HG03439 (cell line): ENCODE measurements around the gene B3GALT6.
"Not testable (repeated sequence)": the region's sequence is repeated elsewhere in the genome, so short reads cannot be mapped to it uniquely, and the experiment has no call there.

ENCODE experiments used
- ATAC-seq: cut with Tn5 transposase; IDR thresholded peaks from one replicate; pipeline ENCODE4 v1.9.1; 2021; ENCODE audit warnings: mild to moderate bottlenecking, moderate library complexity; ENCODE audit not compliant: unreplicated experiment

Gene B3GALT6

GRCh38 chr1:1242461-1243265, 10.6 kb downstream of the B3GALT6 start:
- ATAC-seq = no peak

DNA sequence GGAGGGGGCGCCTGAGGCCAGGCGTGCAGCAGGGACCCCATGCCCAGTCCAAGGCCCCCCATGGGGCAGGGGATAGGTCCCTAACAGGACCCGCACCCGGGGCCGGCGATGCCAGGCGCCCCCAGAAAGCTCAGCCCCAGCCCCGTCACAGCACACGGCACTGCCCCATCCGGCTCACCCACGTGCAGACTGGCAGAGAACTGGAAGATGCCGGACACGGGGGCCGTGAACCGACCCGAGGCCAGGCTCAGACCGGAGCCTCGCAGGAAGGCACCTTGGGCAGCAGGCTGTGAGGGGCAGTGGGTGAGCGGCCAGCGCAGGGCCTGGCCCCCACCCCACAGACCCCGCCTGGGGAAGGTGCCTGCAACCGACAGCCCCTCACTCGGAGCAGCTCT, 11.2 kb downstream of the B3GALT6 start:
- ATAC-seq = no peak

DNA sequence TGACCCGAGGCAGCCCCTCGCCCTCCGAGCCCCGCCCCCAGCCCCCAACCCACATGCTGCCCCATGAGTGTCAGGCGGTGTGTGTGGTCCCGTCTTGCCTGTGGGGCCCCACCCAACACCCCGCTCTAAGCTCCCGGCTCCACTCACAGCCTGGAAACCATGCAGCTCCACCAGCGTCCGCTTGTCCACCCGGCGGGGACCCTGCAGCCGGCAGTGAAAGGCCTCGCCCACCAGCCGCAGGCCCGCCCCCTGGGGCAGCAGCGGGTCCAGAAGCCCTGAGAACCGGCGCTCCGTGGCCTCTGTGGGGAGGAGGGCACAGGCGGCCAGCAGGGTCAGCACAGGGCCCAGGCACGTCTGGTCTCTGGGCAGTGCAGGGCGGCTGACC, 11.8 kb downstream of the B3GALT6 start:
- no peak for ATAC-seq

GRCh38 chr1:1244192-1244811, 12.3 kb downstream of the B3GALT6 start:
- no peak for ATAC-seq

DNA sequence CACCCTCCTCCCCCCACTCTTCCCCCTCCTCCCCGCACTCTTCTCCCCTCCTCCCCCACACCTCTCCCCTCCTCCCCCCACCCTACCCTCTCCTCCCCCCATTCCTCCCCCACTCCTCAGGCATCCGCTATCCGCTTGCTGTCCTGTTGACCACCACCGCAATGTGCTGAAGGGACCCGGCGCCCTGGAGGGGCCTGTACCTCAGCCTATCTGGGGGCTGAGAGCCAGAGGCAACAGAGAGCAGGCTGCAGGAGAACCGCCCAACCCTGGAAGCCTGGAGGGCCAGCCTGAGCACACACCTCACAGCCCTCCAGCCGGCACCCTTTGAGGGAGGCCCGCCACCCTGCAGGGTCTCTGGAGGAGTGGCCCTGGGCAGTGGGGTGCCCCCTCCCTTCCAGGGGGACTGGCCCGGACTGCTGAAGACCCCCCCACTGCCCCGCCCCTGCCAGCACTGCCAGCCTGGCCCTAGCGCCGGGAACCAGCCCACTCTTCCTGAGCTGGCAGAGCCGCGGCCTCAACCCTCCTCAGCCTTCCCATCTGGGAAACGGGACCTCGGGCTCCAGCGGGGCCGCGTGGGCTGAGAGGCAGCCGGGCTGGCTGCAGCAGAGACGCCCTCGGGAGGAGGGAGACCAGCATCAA, 13.3 kb downstream of the B3GALT6 start:
- ATAC-seq = no peak

GRCh38 chr1:1245817-1246576, 14.0 kb downstream of the B3GALT6 start:
- ATAC-seq = no peak

- ATAC-seq = no peak
Measured at GRCh38 chr1:1246577-1247340, 14.7 kb downstream of the B3GALT6 start, which contains the start of gene C1QTNF12. Gene C1QTNF12 (minus strand): TSS chr1:1246722. CDS start chr1:1246690, 32 bp downstream.

DNA sequence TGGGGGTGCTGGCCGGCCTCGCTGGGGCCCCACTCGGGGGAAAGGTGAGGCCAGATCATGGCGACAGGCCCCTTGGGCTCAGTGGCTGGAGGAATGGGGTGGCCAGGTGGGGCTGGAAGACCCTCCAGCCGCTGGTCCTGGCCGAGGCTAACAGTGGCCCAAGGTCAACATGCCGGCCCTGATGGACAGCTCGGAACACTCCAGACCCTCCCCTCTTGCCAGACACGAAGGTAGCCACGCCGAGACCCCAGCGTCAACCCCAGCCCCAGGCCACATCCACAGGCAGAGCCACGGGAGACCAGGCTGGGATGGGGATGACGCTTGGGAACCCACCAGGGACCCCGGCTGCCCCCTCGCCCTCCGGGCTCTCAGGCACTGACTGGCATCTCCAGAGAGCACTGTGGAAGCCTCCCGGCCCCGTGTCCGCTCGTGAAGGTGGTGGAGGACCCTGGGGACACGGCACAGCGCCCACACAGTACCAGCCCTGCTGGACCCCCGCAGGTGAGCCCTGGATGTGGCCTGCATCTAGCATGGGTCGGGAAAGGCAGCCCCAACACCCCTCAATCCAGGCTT, 15.4 kb downstream of the B3GALT6 start:
- ATAC-seq = no peak

DNA sequence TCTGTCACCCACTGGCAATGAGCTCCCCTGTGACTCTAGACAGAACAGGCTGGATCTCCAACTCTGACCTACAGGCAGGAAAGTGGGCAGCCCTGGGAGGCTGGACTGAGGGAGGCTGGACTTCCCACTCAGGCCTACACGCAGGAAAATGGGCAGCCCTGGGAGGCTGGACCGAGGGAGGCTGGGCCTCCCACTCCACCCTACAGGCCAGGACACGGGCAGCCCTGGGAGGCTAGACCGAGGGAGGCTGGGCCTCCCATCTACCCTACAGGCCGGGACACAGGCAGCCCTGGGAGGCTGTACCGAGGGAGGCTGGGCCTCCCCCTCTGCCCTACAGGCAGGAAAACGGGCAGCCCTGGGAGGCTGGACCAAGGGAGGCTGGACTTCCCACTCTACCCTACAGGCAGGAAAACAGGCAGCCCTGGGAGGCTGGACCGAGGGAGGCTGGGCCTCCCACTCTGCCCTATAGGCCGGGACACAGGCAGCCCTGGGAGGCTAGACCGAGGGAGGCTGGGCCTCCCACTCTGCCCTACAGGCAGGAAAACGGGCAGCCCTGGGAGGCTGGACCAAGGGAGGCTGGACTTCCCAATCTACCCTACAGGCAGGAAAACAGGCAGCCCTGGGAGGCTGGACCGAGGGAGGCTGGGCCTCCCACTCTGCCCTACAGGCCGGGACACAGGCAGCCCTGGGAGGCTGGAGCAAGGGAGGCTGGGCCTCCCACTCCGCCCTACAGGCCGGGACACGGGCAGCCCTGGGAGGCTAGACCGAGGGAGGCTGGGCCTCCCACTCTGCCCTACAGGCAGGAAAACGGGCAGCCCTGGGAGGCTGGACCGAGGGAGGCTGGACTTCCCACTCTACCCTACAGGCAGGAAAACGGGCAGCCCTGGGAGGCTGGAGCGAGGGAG, 16.2 kb downstream of the B3GALT6 start:
- not testable (repeated sequence) for ATAC-seq

DNA sequence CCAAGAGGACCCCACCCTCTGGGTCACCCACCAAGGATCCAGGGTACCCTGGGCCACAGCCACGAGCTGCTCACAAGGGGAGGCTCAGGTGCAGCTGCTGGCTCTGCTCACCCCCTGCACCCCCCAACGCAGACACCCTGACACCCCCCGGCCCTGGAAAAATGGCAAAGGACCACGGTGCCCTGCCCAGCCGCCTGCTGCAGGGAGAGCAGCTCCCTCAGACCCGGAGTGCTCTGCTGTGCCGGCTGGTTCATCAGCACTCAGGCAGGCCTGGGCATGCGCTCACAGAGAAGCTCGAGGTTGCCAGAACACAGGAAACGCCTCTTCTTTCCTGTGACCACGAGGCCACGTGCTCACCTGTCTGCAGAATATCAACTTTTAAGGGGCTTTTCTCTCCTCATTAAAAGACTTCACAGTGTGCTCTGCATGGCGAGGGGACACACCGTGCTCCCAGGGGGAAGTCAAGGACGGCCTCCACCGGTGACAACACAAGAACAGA, 18.8 kb downstream of the B3GALT6 start:
- ATAC-seq = peak; percentile 63

GRCh38 chr1:1253314-1253713, 21.3 kb downstream of the B3GALT6 start:
- ATAC-seq = no peak

DNA sequence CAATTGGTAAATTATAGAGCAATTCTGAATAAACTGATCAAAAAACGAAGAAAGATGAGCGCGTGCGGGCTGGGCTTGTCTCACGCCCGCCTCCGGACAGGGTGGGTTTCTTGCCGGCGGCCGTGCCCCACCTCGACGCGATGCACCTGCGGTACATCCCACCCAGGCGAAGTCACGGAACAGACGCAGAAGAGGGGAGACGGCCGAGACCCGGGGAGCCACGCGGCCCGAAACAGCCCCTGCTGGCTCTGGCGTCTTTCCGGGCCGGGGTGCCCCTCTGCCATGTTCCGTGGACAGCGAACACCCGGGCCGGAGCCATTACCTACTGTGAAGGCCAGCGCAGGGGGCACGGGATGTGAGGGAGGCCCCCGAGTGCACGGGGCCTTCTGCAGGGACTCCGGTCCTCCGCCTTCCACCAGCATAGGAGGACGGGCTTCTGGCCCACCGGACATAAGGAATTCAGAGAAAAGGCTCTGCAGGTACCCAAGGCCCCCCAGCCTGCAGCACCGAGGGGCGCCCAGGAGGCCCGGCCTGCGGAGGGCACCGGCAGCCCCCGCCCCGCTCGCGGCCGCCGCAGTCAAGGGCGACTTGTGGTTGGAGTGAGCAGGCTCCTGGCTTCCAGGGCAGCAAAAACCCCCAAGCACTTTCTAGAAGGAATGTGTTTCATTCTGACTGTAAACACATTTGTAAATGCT, 22.1 kb downstream of the B3GALT6 start:
- no peak for ATAC-seq

DNA sequence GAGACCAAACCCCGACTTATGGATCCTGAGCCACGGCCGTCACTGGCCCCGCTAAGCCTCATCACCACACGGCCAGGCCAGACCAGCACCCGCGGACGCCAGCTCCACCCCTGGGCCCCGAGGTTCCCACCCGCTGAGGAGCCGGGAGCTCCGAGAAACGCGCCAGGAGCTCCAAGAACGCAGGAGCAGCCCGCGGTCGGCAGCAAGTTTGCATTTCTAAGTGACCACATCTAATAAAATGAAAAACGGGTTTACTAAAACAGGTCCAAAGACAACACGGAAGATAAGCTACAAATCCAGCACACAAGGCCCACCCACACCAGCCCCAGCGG, 22.6 kb downstream of the B3GALT6 start:
- ATAC-seq = no peak

- no peak for ATAC-seq
Measured at GRCh38 chr1:1255078-1255477, 23.0 kb downstream of the B3GALT6 start.

DNA sequence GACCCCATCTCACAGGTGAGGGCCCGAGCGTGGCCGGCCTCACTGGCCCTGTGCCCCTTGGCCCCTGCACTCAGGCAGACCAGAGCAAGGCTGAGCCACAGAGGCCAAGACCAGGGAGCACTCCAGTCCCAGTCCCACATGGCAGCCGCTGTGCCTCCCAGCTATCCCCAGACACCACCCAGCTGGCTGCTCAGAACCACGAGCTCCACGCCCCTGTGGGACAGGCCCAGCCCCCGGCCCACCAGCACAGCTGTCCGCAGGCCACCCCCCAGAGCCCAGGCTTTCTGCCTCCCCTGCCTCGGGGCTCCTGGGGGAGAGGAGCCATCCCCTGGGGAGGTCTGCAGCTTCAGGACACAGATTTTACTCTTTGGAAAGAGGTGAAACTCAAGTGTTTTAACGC, 23.6 kb downstream of the B3GALT6 start:
- no peak for ATAC-seq

DNA sequence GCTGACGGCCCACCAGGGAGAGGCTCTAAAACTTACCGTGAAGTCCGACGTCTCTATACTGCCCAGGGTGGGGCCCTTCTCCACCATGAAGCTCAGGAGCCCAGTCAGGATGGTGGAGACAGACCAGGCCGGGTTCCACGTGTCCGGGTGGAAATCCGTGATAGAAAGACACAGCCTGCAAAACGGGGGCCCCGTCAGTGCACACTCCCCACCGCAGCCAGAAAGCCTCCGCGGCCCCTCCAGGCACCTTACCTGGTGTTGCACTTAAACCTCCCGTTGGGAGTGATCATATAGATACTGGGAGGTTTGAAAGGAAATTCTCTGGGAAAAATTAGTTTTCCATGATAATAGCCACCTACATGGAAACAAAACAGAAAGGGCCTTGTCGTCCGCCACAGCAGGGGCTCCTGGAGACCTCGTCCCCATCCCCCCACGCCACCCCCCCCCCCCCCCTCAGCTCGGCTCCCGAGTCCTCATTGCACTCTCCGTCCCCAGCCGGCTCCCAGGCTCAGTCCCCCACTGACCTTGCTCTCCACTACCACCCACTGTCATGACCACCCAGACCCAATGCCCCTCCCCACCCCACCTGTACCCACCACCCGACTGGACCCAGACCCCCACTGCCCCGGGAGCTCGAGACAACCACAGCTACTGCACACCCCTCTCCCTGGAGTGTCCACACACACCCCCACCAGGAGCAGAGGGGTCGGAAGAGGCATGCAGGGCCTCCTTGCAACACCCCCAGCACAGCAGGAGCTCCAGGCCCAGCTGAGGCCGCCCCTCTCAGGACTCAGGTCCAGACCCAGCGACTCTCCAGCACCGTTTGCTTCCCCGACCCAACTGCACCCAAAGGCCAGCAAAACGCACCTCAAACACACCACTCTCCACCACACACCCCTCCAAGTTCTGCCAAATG, 25.2 kb downstream of the B3GALT6 start:
- no peak for ATAC-seq

- ATAC-seq = no peak
Measured at GRCh38 chr1:1259119-1259488, 27.1 kb downstream of the B3GALT6 start.

- ATAC-seq = no peak
Measured at GRCh38 chr1:1259540-1259939, 27.5 kb downstream of the B3GALT6 start.
